NCI-H526 (cell line): ENCODE measurements around the gene SHE.
"Not testable (repeated sequence)": the region's sequence is repeated elsewhere in the genome, so short reads cannot be mapped to it uniquely, and the experiment has no call there.

Source experiments
- DNase-seq, 2 experiments: peaks; one replicate each; lab custom pipeline; 2025; lab: John Stamatoyannopoulos, UW

The SHE gene

DNA sequence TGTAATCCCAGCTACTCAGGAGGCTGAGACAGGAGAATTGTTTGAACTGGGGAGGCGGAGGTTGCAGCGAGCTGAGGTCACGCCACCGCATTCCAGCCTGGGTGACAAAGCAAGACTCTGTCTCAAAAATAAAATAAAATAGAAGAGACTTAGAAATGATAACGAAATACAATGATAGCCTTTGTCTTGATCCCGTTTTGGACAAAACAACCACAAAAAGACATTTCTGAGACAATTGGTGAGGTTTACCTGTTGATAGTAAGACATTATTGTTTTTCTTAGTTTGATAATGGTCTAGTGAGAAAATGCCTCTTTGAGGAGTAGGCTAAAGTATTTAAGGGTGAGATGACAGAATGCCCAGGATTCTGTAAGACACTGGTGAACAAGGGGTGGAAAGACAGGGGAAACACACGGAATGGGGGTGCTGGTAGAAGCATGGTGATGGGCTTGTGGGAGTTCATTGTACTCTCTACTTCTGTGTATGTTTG, 11.9 kb upstream of the SHE start:
- DNase-seq = no peak

DNA sequence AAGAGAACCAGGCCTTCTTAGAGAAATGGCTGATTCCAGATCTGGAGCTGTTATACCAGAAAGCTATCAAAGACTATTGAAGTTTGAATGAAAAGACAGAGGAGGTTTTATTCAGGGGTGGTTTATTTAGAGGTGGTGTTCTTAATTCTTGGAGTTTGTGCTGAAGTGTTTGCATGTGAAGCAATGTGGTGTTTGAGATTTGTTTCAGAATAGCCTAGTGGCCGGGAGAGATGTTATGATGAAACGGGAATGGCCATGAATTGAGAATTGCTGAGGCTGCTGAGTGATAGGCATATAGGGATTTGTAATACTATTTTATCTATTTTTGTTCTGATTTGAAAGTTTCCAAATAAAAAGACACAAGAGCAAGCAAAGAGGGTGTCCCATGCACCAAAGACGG, 10.5 kb upstream of the SHE start:
- no peak for DNase-seq

DNA sequence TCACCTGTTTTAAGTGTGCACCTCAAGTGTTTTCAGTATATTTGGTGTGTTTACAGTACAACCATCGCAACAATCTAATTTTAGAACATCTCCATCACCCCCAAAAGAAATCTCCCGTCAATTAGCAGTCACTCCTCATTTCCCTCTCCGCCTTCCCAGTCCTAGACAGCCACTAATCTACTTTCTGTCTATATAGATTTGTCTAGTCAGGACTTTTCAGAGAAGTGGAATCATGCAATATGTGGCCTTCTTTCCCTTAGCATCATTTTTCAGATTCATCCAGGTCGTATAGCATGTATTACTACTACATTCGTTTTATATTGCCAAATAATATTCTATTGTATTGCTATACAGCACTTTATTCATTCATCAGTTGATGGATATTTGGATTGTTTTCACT, 1.7 kb upstream of the SHE start:
- no peak for DNase-seq

DNA sequence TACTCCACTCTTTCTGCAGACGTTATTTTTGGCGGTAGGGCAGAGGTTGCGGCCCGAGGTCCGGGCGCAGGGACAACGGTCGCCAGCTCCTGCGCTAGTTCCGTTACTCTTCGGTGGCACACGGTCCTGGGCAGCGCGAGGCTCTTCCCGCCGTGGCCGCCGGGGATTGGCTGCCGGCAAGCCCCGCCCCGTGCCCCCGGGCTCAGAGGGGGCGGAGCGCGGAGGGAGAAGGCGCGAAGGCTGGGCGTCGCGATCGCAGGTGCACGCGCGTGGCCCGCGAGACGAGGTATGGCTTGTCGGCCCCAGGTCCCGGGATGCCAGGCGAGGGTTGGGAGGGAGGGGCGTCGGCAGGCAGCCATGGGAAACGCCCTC, 518 bp upstream of the SHE start:
- peak in 1 of 2 experiments; percentile 58 for DNase-seq

DNA sequence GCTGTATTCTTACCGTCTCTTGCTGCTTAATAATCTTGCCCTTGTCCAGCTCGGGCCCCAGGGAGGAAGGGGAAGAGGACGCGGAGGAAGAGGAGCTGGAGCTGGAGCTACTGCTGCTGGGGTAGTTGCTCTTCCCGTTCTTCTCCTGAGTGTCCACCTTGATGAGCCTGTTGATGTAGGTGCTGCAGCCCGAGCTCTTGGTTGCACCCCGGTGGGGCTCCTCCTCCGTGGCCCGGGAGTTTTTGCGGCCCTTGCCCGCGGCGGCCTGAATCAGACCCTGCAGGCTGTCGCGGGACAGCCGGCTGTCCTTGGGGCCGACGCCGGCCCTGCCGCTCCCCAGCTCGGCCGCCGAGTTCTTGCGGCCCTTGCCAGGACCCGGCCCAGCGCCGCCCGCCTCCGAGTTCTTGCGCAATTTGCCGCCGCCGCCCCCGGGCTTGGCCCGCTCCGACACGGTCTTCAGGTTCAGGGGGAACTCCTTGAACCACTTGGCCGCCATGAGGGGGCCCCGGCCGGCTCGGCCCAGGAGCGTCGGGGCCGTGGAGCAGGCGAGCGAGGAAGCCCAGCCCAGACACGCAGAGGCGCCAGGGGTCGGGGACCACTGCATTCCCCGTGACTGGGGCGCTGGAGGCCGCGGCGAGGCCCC, 668 bp downstream of the SHE start:
- DNase-seq = peak in 1 of 2 experiments; percentile 49

DNA sequence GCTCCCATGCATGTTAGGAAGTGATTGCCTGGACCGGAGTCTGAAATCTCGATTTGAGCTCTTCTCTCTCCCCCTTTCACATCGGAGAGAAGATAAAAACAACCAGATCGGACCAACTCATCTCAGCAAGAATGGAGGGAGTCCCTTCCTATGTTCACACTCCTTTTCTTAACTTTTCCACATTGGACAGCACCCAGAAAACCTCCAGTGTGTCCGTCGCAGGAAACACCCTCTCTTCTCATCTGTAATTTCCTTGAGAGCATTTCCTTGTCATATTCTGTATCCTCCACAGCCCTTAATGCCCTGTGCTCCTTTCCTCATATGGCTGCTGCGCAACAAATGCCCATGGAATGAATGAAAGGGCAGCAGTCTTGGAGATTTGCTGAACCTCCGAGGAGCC, 1.7 kb downstream of the SHE start:
- DNase-seq = no peak

DNA sequence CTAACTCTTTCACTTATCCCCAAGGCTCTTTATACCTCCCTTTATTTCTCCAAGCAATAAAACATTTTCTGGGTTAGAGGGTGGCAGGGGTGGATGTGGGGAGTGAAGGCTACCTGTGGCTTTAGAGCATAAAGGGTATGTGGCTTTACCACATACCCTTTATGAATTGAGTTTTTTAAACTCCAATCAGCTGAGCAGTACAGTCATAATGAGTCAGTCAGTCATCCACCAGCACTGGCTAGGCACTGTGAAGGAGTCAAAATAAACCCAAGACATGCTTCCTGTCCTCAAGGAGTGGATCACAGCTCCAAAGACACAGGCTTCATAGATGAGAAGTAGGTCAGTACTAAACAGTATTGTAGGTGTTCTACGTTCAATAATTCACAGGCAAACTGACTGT, 2.8 kb downstream of the SHE start:
- no peak for DNase-seq

DNA sequence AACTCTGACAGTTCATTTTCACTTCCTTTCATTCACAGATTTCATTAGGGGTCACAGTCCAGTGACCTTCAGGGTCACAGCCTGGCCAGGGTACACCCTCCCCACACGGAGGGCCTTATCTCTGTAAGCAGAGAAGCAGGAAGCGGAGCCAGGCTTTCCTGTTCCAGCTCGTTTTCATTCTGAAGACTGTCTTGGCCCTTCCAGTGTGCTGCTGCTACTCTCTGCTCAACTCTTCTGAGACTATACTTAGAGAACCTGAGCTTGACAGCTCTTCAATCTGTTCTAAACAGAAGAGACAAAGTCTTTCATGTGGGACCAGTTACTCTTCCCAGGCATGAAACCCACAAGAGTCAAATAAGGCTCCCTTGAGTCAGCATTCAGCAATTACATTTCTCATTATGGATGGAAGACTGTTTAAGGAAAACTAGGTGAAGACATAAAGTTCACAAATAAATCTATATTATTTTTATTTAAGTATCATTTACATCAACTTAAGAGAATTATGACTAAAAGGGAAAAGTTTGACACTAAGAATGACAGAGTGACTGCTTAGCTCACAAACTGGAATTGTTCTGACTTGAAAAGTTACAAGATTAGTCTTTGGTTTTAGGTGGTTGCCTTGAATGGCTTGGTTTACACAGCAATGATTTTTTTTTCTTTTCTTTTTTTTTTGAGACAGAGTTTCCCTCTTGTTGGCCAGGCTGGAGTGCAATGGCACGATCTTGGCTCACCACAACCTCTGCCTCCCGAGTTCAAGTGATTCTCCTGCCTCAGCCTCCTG, 5.0 kb downstream of the SHE start:
- no peak for DNase-seq

DNA sequence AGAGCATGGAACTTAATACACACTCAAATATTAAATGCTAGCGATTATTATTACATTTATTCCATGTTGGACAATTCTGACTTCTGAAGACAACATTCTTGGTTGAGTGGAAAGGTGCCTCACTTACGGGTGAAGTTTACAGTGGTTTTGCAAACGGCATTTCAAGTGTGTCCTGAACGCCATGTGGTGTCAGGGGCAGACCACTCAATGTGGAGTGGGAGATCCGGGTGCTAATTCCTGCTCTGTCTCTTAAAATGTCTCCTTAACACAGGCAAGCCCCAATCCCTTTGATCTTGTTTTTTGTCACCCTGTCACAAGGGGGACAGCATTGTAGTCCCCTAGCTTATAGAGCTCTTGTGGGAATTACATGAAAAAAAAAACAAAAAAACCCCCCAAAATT, 5.8 kb downstream of the SHE start:
- no peak for DNase-seq

DNA sequence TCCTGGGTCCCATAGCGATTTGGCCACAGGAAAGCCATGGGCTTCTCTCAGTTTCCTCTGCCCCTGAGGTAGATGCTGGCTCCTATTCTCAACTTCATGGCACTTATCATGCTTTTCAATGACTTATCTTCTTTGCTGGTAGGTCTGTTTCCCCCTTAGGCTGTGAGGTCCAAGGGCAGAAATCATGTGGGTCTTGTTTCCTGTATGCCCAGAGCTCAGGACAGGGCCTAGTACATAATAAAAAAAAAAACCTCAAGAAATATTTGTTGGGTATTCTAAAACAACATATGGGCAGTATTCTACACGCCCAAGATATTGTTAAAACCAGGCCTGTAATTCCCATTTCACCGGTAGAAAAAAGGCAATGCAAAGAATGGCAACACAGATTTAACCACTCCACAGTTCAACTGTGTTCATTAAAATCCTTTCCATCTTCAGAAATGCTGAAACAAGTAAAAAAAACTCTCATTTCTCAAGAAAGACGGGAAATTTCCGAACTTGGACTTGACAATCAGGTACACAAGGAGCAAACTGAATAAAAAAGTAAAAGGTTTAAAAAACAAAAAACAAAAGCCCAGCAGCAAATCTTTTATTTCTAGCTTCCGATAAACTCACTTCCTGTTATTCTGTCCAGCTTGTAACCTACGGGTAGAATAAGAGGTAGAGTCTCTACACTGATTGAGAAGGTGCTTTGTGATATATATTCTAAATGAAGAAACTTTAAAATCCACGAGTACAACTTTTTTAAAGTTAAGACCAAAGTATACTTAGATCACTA, 6.5 kb downstream of the SHE start:
- DNase-seq = no peak

DNA sequence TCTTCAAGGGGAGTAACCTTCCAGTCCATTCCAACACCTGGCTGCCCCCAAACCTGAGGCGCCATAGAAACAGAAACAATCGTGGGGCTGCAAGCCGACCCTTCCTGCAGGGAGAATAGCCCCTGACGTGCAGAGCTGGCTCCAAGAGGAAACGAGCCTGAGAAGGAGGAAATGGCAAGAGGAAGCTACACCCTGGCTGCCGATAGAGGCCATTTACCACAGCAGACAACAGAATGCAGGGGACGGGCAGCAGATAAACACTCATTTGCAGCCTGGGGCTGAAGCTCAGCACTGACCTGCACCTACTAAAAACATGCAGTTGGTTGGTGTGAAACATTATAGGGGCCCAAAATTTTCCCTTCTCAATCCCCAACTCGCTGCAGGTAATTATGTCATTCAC, 8.9 kb downstream of the SHE start:
- DNase-seq = no peak

DNA sequence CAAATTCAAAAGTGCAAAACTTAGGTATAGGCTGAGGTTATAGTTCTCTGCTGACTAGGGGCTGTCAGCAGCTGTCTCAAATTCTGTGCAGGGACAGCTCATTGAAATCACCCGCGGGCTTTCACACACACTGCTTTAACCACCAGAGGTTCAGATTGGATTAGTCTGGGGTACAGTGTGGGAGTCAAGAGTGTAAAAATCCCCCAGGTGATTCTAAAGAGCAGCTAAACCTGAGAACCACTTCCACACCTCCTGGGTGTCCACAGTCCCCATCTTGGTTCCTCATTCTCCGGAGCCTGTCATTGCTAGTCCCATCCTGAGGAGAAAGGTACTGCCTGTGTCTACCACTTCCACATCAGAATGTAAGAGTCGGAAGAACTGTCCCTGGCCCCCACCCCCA, 10.1 kb downstream of the SHE start:
- no peak for DNase-seq

DNA sequence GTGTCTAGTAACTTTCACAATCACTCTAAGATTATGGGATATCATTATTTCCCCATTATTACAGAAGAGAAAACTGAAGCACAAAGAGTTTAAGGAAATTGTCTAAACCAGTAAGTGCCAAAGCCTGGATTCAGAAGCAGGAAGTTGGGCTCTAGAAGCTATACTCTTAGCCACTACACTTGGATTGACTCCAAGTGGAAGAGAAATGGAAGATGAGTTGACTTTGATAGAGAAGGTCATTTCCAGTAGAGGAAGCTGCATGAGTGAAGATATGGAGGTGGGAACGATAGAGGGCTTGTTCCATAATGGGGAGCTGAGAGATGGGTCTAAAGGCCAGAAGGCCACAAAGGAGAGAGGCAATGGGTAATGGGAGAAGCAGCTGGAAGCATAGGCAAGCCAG, 11.9 kb downstream of the SHE start:
- DNase-seq = no peak

DNA sequence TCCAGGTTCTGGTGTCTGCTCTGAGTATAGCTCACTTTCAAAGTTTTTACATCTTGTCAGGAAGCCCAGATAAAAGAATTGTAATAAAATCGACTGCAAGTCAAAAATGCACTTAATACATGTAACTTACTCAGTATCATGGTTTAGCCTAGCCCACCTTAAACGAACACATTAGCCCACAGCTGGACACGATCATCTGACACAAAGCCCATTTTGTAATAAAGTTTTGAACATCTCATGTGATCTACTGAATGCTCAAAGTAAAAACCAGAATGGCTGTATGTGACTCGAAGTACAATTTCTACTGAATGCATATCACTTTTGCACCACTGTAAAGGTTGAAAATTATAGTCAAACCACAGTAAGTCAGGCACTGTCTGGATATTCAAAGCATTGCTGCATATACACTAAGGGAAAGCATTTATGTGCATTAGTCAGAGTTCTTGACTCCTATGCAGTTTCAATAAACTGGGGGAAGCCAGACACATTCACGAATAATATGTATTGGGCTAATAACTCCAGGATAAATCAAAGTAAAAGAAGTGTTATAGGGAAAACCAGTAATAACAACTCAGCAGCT, 12.4 kb downstream of the SHE start:
- no peak for DNase-seq

DNA sequence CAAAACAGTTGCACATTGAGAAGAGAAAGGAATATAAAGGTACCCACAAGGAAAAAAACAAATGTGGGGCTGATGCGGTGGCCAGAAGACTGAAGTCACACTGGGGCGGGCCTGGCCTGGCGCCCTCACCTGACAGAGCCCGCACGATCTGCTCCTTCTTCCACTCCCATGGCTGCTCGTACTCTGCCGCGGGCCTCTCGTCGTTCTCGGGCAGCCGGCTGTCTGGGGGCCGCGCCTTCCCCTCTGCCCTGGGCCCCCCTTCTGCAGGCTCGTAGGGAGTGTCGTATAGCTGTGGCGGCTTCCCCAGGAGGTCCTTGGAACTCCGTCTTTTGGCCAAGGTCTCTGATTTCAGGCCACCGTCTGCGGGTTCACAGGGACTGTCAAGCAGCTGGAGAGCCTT, 13.3 kb downstream of the SHE start:
- no peak for DNase-seq

DNA sequence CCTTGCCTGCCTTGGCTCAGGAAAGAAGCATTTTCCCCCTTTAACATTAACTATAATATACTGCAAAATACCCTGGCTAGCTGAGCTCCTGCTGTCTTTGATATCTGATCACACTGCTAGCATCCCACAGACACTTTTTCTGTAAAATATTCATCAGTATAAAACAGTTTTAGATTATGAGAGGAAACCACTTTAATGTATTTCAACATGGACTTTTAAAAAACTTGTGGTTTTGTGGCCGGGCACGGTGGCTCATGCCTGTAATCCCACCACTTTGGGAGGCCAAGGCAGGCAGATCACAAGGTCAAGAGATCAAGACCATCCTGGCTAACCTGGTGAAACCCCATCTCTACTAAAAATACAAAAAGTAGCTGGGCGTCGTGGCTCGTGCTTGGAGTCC, 15.5 kb downstream of the SHE start:
- not testable (repeated sequence) for DNase-seq

DNA sequence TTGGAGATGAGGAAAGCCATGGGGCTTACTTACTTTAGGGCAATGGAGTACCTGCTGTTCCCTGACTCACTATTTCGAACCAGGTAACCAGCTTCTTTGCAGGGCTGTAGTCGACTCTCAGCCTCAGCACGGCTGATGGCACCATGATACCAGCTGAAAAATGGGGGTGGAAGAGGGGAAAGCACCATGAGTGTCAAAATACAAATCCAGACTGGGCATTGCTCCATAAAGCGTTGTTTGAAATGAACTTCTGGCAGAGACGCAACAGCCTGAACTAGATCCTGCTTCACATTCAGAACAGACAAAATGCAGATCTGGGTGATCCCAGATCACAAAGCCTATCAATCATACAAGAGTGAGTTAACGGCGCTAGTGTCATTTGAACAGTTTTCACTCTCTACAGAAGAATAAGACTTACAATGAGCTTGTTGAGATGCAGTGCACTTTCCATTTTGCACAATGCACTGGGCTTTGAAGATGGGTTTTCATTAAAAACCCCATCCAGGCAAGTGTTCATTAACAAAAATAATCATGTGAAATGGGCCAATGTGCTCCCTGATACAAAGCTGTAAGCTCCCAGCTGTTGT, 16.2 kb downstream of the SHE start:
- DNase-seq = no peak

DNA sequence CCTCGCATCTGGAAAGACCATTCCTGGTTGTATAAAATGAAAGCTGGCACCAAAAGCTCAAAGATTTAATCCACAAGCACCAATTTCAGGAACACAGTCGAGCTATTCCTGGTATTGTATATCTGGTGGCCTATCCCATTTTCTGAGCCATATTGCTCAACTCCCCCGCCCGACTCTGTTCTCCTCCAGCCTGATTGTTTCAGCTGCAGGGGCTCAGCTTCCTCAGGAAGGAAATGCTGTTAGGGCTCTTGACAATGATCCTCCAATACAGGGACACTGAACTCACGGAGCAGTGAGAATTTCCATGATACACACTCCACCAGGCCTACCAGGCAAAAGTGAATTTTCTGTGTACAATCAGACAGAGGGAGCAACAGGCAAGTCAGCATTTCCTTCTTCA, 17.1 kb downstream of the SHE start:
- no peak for DNase-seq

DNA sequence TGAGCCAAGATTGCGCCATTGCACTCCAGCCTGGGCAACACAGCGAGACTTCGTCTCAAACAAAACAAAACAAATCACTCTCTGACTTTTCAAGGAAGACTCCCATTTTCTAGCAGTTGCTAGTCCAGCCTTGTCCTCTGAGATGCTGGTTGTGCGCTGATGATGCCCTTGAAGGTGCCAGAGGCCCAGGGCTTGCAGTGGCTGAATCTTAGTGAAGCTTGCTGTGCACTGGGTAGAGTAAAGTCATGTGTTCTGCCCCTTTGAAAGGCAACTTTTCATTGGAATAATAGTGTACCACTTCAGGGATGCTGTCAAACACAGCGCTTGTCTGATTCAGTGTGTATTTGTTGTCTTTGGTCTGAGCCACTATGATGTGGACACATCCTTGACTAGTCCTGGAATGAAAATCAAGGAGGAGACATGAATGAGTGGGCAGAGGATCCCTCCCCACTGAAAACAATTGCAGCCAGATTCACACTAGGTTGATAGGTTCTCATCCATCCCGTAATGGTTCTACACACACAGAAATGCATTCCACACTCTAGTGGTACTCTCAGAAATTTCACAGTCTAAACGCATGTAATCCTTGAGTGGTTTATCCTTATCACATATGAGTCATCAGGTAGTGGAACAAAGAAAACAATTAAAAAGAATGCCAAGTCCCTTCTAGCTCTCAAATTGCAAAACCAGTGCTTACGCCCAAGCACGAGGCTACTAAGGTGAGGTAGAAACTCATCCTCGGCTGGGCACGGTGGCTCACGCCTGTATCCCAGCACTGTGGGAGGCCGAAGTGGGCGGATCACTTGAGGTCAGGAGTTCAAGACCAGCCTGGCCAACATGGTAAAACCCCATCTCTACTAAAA, 18.0 kb downstream of the SHE start:
- DNase-seq = no peak

DNA sequence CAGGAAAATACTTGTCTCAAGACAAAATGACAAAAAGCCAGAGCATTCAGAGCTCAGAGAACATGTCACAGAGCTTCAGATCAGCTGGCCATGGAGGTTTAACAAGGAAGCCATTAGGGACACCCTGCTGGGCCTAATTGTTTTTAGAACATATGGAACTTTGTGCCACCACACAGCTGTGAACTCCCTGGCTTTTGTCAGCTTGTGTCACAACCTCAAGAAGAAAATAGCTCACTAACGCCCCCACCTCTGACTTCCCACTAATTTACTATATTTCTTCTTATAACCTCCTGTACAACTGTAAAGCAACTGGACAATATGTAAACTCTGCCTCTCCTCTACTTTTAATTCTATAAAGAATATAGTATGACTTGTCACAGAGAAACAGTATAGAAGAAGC, 21.2 kb downstream of the SHE start:
- DNase-seq = no peak

DNA sequence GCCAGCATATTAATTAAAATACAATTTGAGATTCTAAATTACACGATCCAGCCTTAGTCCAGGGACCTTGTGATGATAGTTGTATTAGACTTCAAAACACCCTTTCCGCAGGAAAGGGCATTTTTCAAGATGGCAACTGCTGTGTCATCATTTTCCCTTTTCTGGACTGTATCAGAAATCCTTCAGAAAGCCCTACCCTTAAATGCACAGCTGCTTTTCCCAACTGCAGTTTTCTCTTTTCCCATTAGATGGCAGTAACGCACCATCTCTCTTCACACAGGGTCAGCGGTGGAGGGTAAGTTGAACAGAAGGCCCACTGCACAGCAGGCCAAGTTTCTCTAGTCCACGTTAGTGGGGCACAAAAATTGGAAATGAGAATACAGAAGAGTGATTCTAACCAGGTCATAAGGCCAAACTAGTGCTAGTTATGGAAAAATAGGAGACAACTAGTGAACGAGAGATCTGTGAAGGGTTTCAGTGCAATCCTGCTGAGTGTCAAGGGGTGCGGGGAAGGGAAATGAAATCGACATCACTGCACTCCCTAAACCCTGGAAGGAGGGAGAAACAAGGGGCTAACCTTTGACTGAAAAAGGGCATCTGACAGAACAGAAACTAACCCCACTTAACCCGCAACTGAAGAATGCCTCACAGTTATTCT, 22.3 kb downstream of the SHE start:
- DNase-seq = peak; percentile 90 to 96
